HG03175 (cell line): ENCODE measurements around the gene CHD2.

Source experiments
- ATAC-seq: cut with Tn5 transposase; IDR thresholded peaks from one replicate; pipeline ENCODE4 v1.9.1; 2021; ENCODE audit warnings: mild to moderate bottlenecking, moderate library complexity; ENCODE audit not compliant: unreplicated experiment

Gene CHD2

DNA sequence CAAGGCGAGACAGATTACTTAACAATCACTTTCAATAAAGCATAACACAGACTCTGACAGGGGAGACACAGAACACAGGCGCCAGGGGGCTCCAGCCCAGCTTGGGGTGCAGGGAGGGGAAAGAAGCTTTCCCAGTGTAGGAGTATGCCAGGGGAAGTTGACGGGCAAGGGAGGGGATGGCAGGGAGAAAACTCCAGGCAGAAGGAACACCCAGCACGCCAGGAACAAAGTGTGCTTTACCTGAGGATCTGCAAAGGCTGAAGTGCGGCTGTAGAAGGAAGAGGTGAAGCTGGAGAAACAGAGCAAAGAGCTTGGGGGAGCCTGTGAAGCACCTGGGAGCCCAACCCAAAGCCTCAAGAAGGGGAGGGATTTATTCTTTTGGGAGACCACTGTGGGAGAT, 176.8 kb downstream of the CHD2 start:
- no peak for ATAC-seq
